ENCODE data around the gene ACSM4. TPM values are rescaled to one million over a fixed set of nuclear protein-coding genes. Genes with fewer than 3 reads are reported as not detected.
"Not testable (repeated sequence)": the region's sequence is repeated elsewhere in the genome, so short reads cannot be mapped to it uniquely, and the experiment has no call there.

ACSM4 gene
- total and polyA plus RNA-seq, 4 donors = not detected

DNA sequence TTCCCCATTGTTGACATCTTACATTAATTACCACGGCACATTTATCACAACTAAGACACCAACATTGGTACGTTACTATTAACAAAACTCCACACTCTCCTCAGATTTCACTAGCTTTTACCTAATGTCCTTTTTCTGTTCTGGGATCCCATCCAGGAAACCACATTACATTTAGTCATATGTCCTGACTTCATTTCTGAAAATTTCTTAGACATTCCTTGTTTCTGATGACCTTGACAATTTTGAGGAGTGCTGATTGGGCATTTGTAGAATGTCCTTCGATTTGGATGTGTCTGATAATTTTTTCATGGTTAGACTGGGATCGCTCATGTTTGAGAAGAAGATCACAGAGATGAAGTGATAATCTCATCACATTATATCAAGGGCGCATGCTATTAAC, 34.6 kb upstream of the ACSM4 start:
- no peaks in the 10 kb centered on the region for H3K36me3 ChIP-seq (ENCODE audit: control insufficient read depth in 4 of 4, insufficient read depth in 4 of 4, low read length in 4 of 4)
- no peak overlapping the region for H3K4me3 ChIP-seq
- ATAC-seq (ENCODE audit: insufficient read depth, low FRiP score) (no peak), DNase-seq (no peak)
- TF ChIP-seq, protein P1, sequence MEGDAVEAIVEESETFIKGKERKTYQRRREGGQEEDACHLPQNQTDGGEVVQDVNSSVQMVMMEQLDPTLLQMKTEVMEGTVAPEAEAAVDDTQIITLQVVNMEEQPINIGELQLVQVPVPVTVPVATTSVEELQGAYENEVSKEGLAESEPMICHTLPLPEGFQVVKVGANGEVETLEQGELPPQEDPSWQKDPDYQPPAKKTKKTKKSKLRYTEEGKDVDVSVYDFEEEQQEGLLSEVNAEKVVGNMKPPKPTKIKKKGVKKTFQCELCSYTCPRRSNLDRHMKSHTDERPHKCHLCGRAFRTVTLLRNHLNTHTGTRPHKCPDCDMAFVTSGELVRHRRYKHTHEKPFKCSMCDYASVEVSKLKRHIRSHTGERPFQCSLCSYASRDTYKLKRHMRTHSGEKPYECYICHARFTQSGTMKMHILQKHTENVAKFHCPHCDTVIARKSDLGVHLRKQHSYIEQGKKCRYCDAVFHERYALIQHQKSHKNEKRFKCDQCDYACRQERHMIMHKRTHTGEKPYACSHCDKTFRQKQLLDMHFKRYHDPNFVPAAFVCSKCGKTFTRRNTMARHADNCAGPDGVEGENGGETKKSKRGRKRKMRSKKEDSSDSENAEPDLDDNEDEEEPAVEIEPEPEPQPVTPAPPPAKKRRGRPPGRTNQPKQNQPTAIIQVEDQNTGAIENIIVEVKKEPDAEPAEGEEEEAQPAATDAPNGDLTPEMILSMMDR (IDR thresholded peaks at IDR 0.05; ENCODE audit: control extremely low read depth, extremely low read depth) = no peak
- H3K9ac ChIP-seq (ENCODE audit: insufficient read depth in 1 of 2, low read length in 2 of 2) = no peak overlapping the region
- WGBS, 2 donors = 82 to 89% methylated on average over 5 of the region's 5 CpGs
- H3K9me3 ChIP-seq (ENCODE audit: control insufficient read depth in 4 of 4, insufficient read depth in 3 of 4, low read length in 3 of 4) = no peaks in the 10 kb centered on the region
- H3K27ac ChIP-seq (ENCODE audit: low read depth in 1 of 2, low read length in 1 of 2) = no peak overlapping the region
- no peaks in the 10 kb centered on the region for H3K27me3 ChIP-seq (ENCODE audit: control insufficient read depth in 3 of 3, insufficient read depth in 3 of 3, low read length in 2 of 3)
- no peaks in the 10 kb centered on the region for H3K4me1 ChIP-seq (ENCODE audit: control insufficient read depth in 5 of 5, insufficient read depth in 5 of 5, low read length in 5 of 5)

DNA sequence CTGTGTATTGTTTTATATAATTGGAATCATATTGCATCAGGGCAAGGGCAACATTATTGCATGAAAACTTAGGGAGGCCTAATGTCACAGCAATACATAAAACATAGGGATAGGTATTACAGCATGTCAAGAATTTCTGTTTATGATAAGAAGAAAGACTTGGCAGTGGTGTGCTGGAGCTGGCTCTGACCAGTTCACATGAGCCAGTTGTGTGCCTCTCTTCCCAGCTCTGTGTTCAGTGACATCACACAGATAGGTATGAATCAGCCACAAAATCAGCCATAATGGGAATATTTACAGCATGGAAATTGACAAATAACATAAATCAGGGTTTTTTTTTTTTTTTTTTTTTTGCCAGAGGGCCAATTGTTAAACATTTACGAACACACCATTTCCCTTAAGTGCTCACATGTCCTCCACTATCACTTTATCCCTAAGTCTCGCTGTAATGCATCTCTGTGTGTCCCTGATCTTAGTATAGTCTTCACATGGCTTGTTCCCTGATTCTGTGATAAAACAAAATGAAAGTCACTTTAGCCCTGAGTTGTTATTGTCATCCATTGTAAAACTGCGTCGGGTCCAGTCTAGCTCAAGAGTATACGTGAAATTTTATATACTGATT, 31.9 kb upstream of the ACSM4 start:
- TF ChIP-seq, protein P1 (IDR thresholded peaks at IDR 0.05; ENCODE audit: control extremely low read depth, extremely low read depth) = no peak
- DNase-seq = peak in 1 of 3 donors; percentile 3
- no peaks in the 10 kb centered on the region for H3K4me1 ChIP-seq (ENCODE audit: control insufficient read depth in 5 of 5, insufficient read depth in 5 of 5, low read length in 5 of 5)
- no peaks in the 10 kb centered on the region for H3K36me3 ChIP-seq (ENCODE audit: control insufficient read depth in 4 of 4, insufficient read depth in 4 of 4, low read length in 4 of 4)
- H3K27me3 ChIP-seq (ENCODE audit: control insufficient read depth in 3 of 3, insufficient read depth in 3 of 3, low read length in 2 of 3) = no peaks in the 10 kb centered on the region
- no peak overlapping the region for H3K4me3 ChIP-seq
- ATAC-seq (ENCODE audit: insufficient read depth, low FRiP score) = no peak
- no peak overlapping the region for H3K9ac ChIP-seq (ENCODE audit: insufficient read depth in 1 of 2, low read length in 2 of 2)
- H3K27ac ChIP-seq (ENCODE audit: low read depth in 1 of 2, low read length in 1 of 2) = no peak overlapping the region
- H3K9me3 ChIP-seq (ENCODE audit: control insufficient read depth in 4 of 4, insufficient read depth in 3 of 4, low read length in 3 of 4) = no peaks in the 10 kb centered on the region
- 92 to 95% methylated on average over 5 of the region's 5 CpGs for WGBS, 2 donors

DNA sequence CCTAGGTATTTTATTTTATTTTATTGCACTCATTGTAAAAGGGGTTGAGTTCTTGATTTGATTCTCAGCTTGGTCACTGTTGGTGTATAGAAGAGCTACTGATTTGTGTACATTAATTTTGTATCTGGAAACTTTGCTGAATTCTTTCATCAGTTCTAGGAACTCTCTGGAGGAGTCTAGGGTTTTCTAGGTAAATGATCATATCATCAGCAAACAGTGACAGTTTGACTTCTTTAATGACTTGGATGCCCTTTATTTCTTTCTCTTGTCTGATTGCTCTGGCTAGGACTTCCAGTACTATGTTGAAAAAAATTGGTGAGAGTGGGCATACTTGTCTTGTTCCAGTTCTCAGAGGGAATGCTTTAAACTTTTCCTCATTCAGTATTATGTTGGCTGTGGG, 28.4 kb upstream of the ACSM4 start:
- not testable (repeated sequence) for H3K9ac ChIP-seq (ENCODE audit: insufficient read depth in 1 of 2, low read length in 2 of 2); H3K4me3 ChIP-seq; H3K4me1 ChIP-seq (ENCODE audit: control insufficient read depth in 5 of 5, insufficient read depth in 5 of 5, low read length in 5 of 5); H3K9me3 ChIP-seq (ENCODE audit: control insufficient read depth in 4 of 4, insufficient read depth in 3 of 4, low read length in 3 of 4); H3K27me3 ChIP-seq (ENCODE audit: control insufficient read depth in 3 of 3, insufficient read depth in 3 of 3, low read length in 2 of 3); H3K27ac ChIP-seq (ENCODE audit: low read depth in 1 of 2, low read length in 1 of 2); ATAC-seq (ENCODE audit: insufficient read depth, low FRiP score); H3K36me3 ChIP-seq (ENCODE audit: control insufficient read depth in 4 of 4, insufficient read depth in 4 of 4, low read length in 4 of 4); DNase-seq

DNA sequence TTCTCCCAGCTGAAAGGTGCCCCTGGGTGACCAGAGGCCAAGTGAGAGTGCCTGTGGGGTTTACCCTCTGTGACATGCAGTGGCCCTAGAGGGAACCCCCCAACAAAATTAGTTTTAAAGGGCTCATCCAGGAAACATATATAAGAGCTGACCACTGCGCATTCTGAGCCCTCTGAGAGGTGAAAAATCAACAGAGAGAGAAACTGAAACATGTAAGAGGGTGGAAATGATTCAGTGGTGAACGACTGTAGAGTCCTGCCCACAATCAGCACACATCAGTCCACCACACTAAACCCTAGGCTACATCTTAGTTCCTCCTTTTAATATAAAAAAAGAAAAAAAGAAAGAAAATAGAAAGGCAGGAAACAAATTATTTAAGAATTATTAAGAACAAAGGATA, 21.0 kb upstream of the ACSM4 start:
- Histone ChIP-seq H3K36me3 (ENCODE audit: control insufficient read depth in 4 of 4, insufficient read depth in 4 of 4, low read length in 4 of 4) (no peaks in the 10 kb centered on the region), H3K4me3 (no peak overlapping the region), H3K9ac (ENCODE audit: insufficient read depth in 1 of 2, low read length in 2 of 2) (no peak overlapping the region), H3K4me1 (ENCODE audit: control insufficient read depth in 5 of 5, insufficient read depth in 5 of 5, low read length in 5 of 5) (no peaks in the 10 kb centered on the region), H3K27me3 (ENCODE audit: control insufficient read depth in 3 of 3, insufficient read depth in 3 of 3, low read length in 2 of 3) (no peaks in the 10 kb centered on the region), H3K27ac (ENCODE audit: low read depth in 1 of 2, low read length in 1 of 2) (no peak overlapping the region), H3K9me3 (ENCODE audit: control insufficient read depth in 4 of 4, insufficient read depth in 3 of 4, low read length in 3 of 4) (peaks cover 0 to 6% (median 0%) of the 10 kb centered on the region in 4 donors)
- ATAC-seq (ENCODE audit: insufficient read depth, low FRiP score) = no peak
- no peak for DNase-seq
- TF ChIP-seq, protein P1 (IDR thresholded peaks at IDR 0.05; ENCODE audit: control extremely low read depth, extremely low read depth) = no peak
- WGBS, 2 donors = 53 to 68% methylated on average over 2 of the region's 2 CpGs
